ENCODE measurements around the gene EPB41L2. TPM values are rescaled to one million over a fixed set of nuclear protein-coding genes. Genes with fewer than 3 reads are reported as not detected.

The EPB41L2 gene
- total and polyA plus RNA-seq, 8 donors, result 13.0 to 63.0 (median 17.4) TPM

DNA sequence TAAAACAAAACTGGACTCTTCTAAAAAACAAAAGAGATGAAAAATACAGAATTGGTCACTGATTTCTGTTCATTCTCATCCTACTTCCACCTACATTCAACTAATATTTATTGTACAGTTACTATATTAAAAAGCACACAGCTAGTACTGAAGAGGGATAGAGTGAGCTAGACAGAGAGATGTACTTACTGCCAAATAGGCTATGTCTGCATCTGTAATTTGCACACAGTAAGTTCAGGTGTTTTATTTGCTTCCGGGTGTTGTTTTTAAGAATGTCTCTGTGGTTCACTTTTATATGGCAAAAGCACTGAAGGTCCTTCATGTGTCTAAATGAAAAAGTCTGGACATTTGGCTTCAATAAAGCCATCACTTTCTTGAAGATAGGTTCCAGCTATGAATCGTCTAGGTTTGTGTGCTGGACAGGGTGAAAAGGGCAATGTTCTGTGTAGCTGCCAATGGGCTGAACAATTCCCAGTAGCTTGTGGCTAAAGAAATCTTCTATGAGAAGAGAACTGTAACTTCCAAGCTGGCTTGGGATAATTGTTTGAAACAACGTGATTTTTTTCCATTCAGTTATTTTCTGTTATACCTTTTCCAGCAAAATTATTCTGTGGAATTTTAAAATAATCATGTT is 47.3 kb downstream of the EPB41L2 start:
- no peak for FAIRE-seq
- intact Hi-C loops (cut with DNase I), result no loop called here

DNA sequence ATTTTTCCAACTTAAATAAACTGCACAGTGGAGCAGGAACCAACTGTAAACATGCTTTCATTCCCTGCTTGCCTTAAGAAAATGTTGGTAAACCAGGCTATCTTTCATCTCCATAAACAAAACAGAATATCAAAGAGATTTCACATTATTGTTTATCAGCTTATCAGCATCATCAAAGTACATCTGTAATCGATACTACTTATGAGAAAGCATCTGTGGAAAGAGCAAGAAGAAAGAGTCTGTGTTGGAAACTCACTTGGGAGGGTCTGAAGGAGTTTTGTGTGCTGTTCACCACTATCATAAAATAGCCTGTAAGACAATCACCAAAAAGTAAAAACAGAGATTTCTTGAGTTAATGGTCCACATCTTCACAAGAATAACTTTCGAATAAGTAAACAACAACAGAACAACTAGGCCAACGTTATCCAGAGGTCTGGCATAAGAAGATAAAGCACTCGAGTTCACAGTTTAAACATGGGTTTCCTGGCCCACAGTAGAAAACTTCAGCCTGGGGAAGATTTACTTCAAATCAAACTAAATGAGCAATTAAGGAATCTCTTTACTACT is 47.9 kb downstream of the EPB41L2 start:
- no peak for TF ChIP-seq CTCF (IDR thresholded peaks at IDR 0.05)
- peaks cover 0 to 12% (median 9%) of the 10 kb centered on the region in 3 donors for H3K4me1 ChIP-seq
- H3K36me3 ChIP-seq, result no peaks in the 10 kb centered on the region
- H3K4me3 ChIP-seq, result no peak overlapping the region
- no peak overlapping the region for H3K27ac ChIP-seq
- FAIRE-seq (no peak), ATAC-seq (no peak), DNase-seq (no peak)
- H3K9me3 ChIP-seq, result no peaks in the 10 kb centered on the region
- H3K27me3 ChIP-seq, result no peaks in the 10 kb centered on the region
- intact Hi-C loops (cut with DNase I), result no loop called here
- WGBS, 2 donors, result 16 to 19% methylated on average over 4 of the region's 4 CpGs

More for the DNA sequence above, 47.3 kb downstream of the EPB41L2 start:
- no peak overlapping the region for H3K4me3 ChIP-seq
- no peaks in the 10 kb centered on the region for H3K27me3 ChIP-seq
- 37 to 47% methylated on average over 3 of the region's 3 CpGs for WGBS, 2 donors
- H3K36me3 ChIP-seq, result no peaks in the 10 kb centered on the region
- DNase-seq, result no peak
- no peak overlapping the region for H3K27ac ChIP-seq
- H3K4me1 ChIP-seq, result peaks cover 0 to 12% (median 9%) of the 10 kb centered on the region in 3 donors
- TF ChIP-seq CTCF (IDR thresholded peaks at IDR 0.05), result no peak
- H3K9me3 ChIP-seq, result no peaks in the 10 kb centered on the region
- peak in 3 of 4 donors; percentile 50 to 65 (median 51) for ATAC-seq

GRCh38 chr6:131014080-131014776 is 48.8 kb downstream of the EPB41L2 start:
- intact Hi-C loops (cut with DNase I), result no loop called here
- FAIRE-seq (no peak), DNase-seq (no peak), ATAC-seq (peak in 2 of 4 donors; percentile 28 to 50)
- Histone ChIP-seq H3K36me3 (no peaks in the 10 kb centered on the region), H3K27me3 (no peaks in the 10 kb centered on the region), H3K4me3 (no peak overlapping the region), H3K27ac (no peak overlapping the region), H3K4me1 (peaks cover 0 to 12% (median 9%) of the 10 kb centered on the region in 3 donors), H3K9me3 (no peaks in the 10 kb centered on the region)
- 44 to 45% methylated on average over 5 of the region's 5 CpGs for WGBS, 2 donors
- no peak for TF ChIP-seq CTCF (IDR thresholded peaks at IDR 0.05)

GRCh38 chr6:131013495-131013894 is 49.5 kb downstream of the EPB41L2 start:
- FAIRE-seq (no peak), ATAC-seq (peak in 3 of 4 donors; percentile 43 to 48 (median 44)), DNase-seq (no peak)
- H3K27me3 ChIP-seq, result no peaks in the 10 kb centered on the region
- H3K9me3 ChIP-seq, result no peaks in the 10 kb centered on the region
- no peak for TF ChIP-seq CTCF (IDR thresholded peaks at IDR 0.05)
- H3K4me1 ChIP-seq, result peaks cover 0 to 12% (median 9%) of the 10 kb centered on the region in 3 donors
- intact Hi-C loops (cut with DNase I), result no loop called here
- no peak overlapping the region for H3K27ac ChIP-seq
- H3K4me3 ChIP-seq, result peak overlapping the region in 1 of 4 donors; percentile 15
- 21 to 31% methylated on average over 2 of the region's 2 CpGs for WGBS, 2 donors
- H3K36me3 ChIP-seq, result no peaks in the 10 kb centered on the region

All from pancreas (tissue), 10 donors.